ENCODE results near the gene MOK.

MOK gene

GRCh38 chr14:102234331-102235264 is 70.4 kb downstream of the MOK start:
- no peak for DNase-seq
- H2AFZ ChIP-seq (ENCODE audit: low read depth, low read length), result no peak overlapping the region
- no peak overlapping the region for H3K4ac ChIP-seq (ENCODE audit: low read depth in 1 of 2, low read length in 2 of 2)
- H3K4me1 ChIP-seq (ENCODE audit: control insufficient read depth, insufficient read depth, low read depth, low read length), result no peaks in the 10 kb centered on the region
- H2BK5ac ChIP-seq (ENCODE audit: low read depth, low read length, poor library complexity, severe bottlenecking), result no peak overlapping the region
- H3K79me1 ChIP-seq (replicated peaks; ENCODE audit: low read length, poor library complexity, severe bottlenecking), result peaks cover 15% of the 10 kb centered on the region
- H2BK12ac ChIP-seq (ENCODE audit: low read length in 2 of 2), result peak overlapping the region in 1 of 2 experiments; percentile 58
- no peak overlapping the region for H3K18ac ChIP-seq (ENCODE audit: low read depth in 1 of 2, low read length in 2 of 2)
- H4K8ac ChIP-seq (ENCODE audit: low read length), result no peak overlapping the region
- peak overlapping the region; percentile 54 for H2AK5ac ChIP-seq (ENCODE audit: low read length, severe bottlenecking)
- no peak overlapping the region for H2BK120ac ChIP-seq (ENCODE audit: low read depth, low read length)
- H3K27me3 ChIP-seq (ENCODE audit: control insufficient read depth in 1 of 2, insufficient read depth in 1 of 2, low read length in 2 of 2), result no peaks in the 10 kb centered on the region
- H3K27ac ChIP-seq (ENCODE audit: low read length, poor library complexity, severe bottlenecking), result no peak overlapping the region
- 83% methylated on average over 34 of the region's 34 CpGs for WGBS
- no peak overlapping the region for H3K14ac ChIP-seq (ENCODE audit: low read length in 2 of 2)
- no peak overlapping the region for H3K4me2 ChIP-seq (ENCODE audit: low read length, poor library complexity, severe bottlenecking)
- no peak overlapping the region for H3K23ac ChIP-seq (ENCODE audit: low read length in 2 of 2)
- no peak overlapping the region for H2BK15ac ChIP-seq (ENCODE audit: low read depth, poor library complexity, severe bottlenecking)
- H3K4me3 ChIP-seq (ENCODE audit: insufficient read depth in 1 of 2, low read depth in 1 of 2, low read length in 2 of 2), result peak overlapping the region in 1 of 2 experiments; percentile 73
- H3K36me3 ChIP-seq (ENCODE audit: control insufficient read depth in 1 of 2, insufficient read depth in 2 of 2, low read depth in 1 of 2, low read length in 2 of 2), result peaks cover 32 to 37% of the 10 kb centered on the region in 2 experiments
- H4K91ac ChIP-seq (ENCODE audit: low read length), result no peak overlapping the region
- no peaks in the 10 kb centered on the region for H3K9me3 ChIP-seq (ENCODE audit: control insufficient read depth, low read length)
- peak overlapping the region; percentile 80 for H3K9ac ChIP-seq (ENCODE audit: low read length)

- Histone ChIP-seq H2BK15ac (ENCODE audit: low read depth, poor library complexity, severe bottlenecking) (no peak overlapping the region), H2BK5ac (ENCODE audit: low read depth, low read length, poor library complexity, severe bottlenecking) (no peak overlapping the region), H3K79me1 (replicated peaks; ENCODE audit: low read length, poor library complexity, severe bottlenecking) (peaks cover 13% of the 10 kb centered on the region), H2BK12ac (ENCODE audit: low read length in 2 of 2) (no peak overlapping the region), H3K4ac (ENCODE audit: low read depth in 1 of 2, low read length in 2 of 2) (no peak overlapping the region), H3K9ac (ENCODE audit: low read length) (no peak overlapping the region), H3K27me3 (ENCODE audit: control insufficient read depth in 1 of 2, insufficient read depth in 1 of 2, low read length in 2 of 2) (no peaks in the 10 kb centered on the region), H3K4me2 (ENCODE audit: low read length, poor library complexity, severe bottlenecking) (no peak overlapping the region), H3K36me3 (ENCODE audit: control insufficient read depth in 1 of 2, insufficient read depth in 2 of 2, low read depth in 1 of 2, low read length in 2 of 2) (peaks cover 37 to 49% of the 10 kb centered on the region in 2 experiments), H3K4me1 (ENCODE audit: control insufficient read depth, insufficient read depth, low read depth, low read length) (no peaks in the 10 kb centered on the region), H2BK120ac (ENCODE audit: low read depth, low read length) (no peak overlapping the region), H2AK5ac (ENCODE audit: low read length, severe bottlenecking) (no peak overlapping the region), H2AFZ (ENCODE audit: low read depth, low read length) (no peak overlapping the region), H3K4me3 (ENCODE audit: insufficient read depth in 1 of 2, low read depth in 1 of 2, low read length in 2 of 2) (no peak overlapping the region), H3K27ac (ENCODE audit: low read length, poor library complexity, severe bottlenecking) (no peak overlapping the region), H3K9me3 (ENCODE audit: control insufficient read depth, low read length) (no peaks in the 10 kb centered on the region), H3K18ac (ENCODE audit: low read depth in 1 of 2, low read length in 2 of 2) (no peak overlapping the region), H3K23ac (ENCODE audit: low read length in 2 of 2) (no peak overlapping the region), H4K91ac (ENCODE audit: low read length) (no peak overlapping the region), H3K14ac (ENCODE audit: low read length in 2 of 2) (no peak overlapping the region), H4K8ac (ENCODE audit: low read length) (no peak overlapping the region)
- no peak for DNase-seq
- 86% methylated on average over 6 of the region's 6 CpGs for whole genome bisulfite sequencing
Observed at GRCh38 chr14:102233081-102233480, 71.9 kb downstream of the MOK start.

- Histone ChIP-seq H3K18ac (ENCODE audit: low read depth in 1 of 2, low read length in 2 of 2) (no peak overlapping the region), H2BK5ac (ENCODE audit: low read depth, low read length, poor library complexity, severe bottlenecking) (no peak overlapping the region), H3K36me3 (ENCODE audit: control insufficient read depth in 1 of 2, insufficient read depth in 2 of 2, low read depth in 1 of 2, low read length in 2 of 2) (peaks cover 37 to 56% of the 10 kb centered on the region in 2 experiments), H3K4me3 (ENCODE audit: insufficient read depth in 1 of 2, low read depth in 1 of 2, low read length in 2 of 2) (no peak overlapping the region), H3K9ac (ENCODE audit: low read length) (no peak overlapping the region), H4K91ac (ENCODE audit: low read length) (no peak overlapping the region), H3K4ac (ENCODE audit: low read depth in 1 of 2, low read length in 2 of 2) (no peak overlapping the region), H2AK5ac (ENCODE audit: low read length, severe bottlenecking) (no peak overlapping the region), H3K9me3 (ENCODE audit: control insufficient read depth, low read length) (no peaks in the 10 kb centered on the region), H2AFZ (ENCODE audit: low read depth, low read length) (no peak overlapping the region), H3K27ac (ENCODE audit: low read length, poor library complexity, severe bottlenecking) (no peak overlapping the region), H3K27me3 (ENCODE audit: control insufficient read depth in 1 of 2, insufficient read depth in 1 of 2, low read length in 2 of 2) (no peaks in the 10 kb centered on the region), H2BK12ac (ENCODE audit: low read length in 2 of 2) (no peak overlapping the region), H2BK15ac (ENCODE audit: low read depth, poor library complexity, severe bottlenecking) (no peak overlapping the region), H3K4me2 (ENCODE audit: low read length, poor library complexity, severe bottlenecking) (no peak overlapping the region), H3K79me1 (replicated peaks; ENCODE audit: low read length, poor library complexity, severe bottlenecking) (peaks cover 13% of the 10 kb centered on the region), H2BK120ac (ENCODE audit: low read depth, low read length) (no peak overlapping the region), H3K23ac (ENCODE audit: low read length in 2 of 2) (no peak overlapping the region), H3K4me1 (ENCODE audit: control insufficient read depth, insufficient read depth, low read depth, low read length) (peaks cover 2% of the 10 kb centered on the region), H3K14ac (ENCODE audit: low read length in 2 of 2) (no peak overlapping the region), H4K8ac (ENCODE audit: low read length) (no peak overlapping the region)
- 97% methylated on average over 8 of the region's 9 CpGs for WGBS
- no peak for DNase-seq
Observed at GRCh38 chr14:102232348-102232625, 72.7 kb downstream of the MOK start.

GRCh38 chr14:102231476-102232347 is 73.3 kb downstream of the MOK start:
- H2AK5ac ChIP-seq (ENCODE audit: low read length, severe bottlenecking), result no peak overlapping the region
- peak overlapping the region in 1 of 2 experiments; percentile 18 for H3K14ac ChIP-seq (ENCODE audit: low read length in 2 of 2)
- H3K79me1 ChIP-seq (replicated peaks; ENCODE audit: low read length, poor library complexity, severe bottlenecking), result peaks cover 17% of the 10 kb centered on the region
- peaks cover 2% of the 10 kb centered on the region for H3K4me1 ChIP-seq (ENCODE audit: control insufficient read depth, insufficient read depth, low read depth, low read length)
- H3K36me3 ChIP-seq (ENCODE audit: control insufficient read depth in 1 of 2, insufficient read depth in 2 of 2, low read depth in 1 of 2, low read length in 2 of 2), result peaks cover 37 to 60% of the 10 kb centered on the region in 2 experiments
- H3K23ac ChIP-seq (ENCODE audit: low read length in 2 of 2), result no peak overlapping the region
- DNase-seq, result no peak
- no peak overlapping the region for H2BK5ac ChIP-seq (ENCODE audit: low read depth, low read length, poor library complexity, severe bottlenecking)
- 89% methylated on average over 22 of the region's 22 CpGs for WGBS
- H3K18ac ChIP-seq (ENCODE audit: low read depth in 1 of 2, low read length in 2 of 2), result no peak overlapping the region
- no peak overlapping the region for H4K91ac ChIP-seq (ENCODE audit: low read length)
- no peak overlapping the region for H3K4me2 ChIP-seq (ENCODE audit: low read length, poor library complexity, severe bottlenecking)
- no peak overlapping the region for H3K27ac ChIP-seq (ENCODE audit: low read length, poor library complexity, severe bottlenecking)
- no peak overlapping the region for H2BK12ac ChIP-seq (ENCODE audit: low read length in 2 of 2)
- no peaks in the 10 kb centered on the region for H3K27me3 ChIP-seq (ENCODE audit: control insufficient read depth in 1 of 2, insufficient read depth in 1 of 2, low read length in 2 of 2)
- no peak overlapping the region for H3K9ac ChIP-seq (ENCODE audit: low read length)
- no peak overlapping the region for H2BK15ac ChIP-seq (ENCODE audit: low read depth, poor library complexity, severe bottlenecking)
- H2AFZ ChIP-seq (ENCODE audit: low read depth, low read length), result no peak overlapping the region
- no peaks in the 10 kb centered on the region for H3K9me3 ChIP-seq (ENCODE audit: control insufficient read depth, low read length)
- no peak overlapping the region for H4K8ac ChIP-seq (ENCODE audit: low read length)
- H2BK120ac ChIP-seq (ENCODE audit: low read depth, low read length), result no peak overlapping the region
- no peak overlapping the region for H3K4ac ChIP-seq (ENCODE audit: low read depth in 1 of 2, low read length in 2 of 2)
- no peak overlapping the region for H3K4me3 ChIP-seq (ENCODE audit: insufficient read depth in 1 of 2, low read depth in 1 of 2, low read length in 2 of 2)
